ENCODE data around the gene KRTAP12-2.

- no peak for TF ChIP-seq CTCF (optimal IDR thresholded peaks at IDR 0.05 in 1 of 3, IDR thresholded peaks at IDR 0.05 in 1 of 3, conservative IDR thresholded peaks at IDR 0.05 in 1 of 3; ENCODE audit: extremely low read depth in 1 of 3, insufficient read depth in 2 of 3, low read length in 3 of 3)
- no peak for TF ChIP-seq EZH2 (IDR thresholded peaks at IDR 0.05; ENCODE audit: low read length)
Measured at GRCh38 chr21:44701023-44701400, 34.3 kb upstream of the KRTAP12-2 start.
